Measurements from ENCODE around the gene ARFGEF2.
"Not testable (repeated sequence)": the region's sequence is repeated elsewhere in the genome, so short reads cannot be mapped to it uniquely, and the experiment has no call there.

- not testable (repeated sequence) for TF ChIP-seq CTCF, POLR2A (IDR thresholded peaks at IDR 0.05)
Measured at GRCh38 chr20:49082295-49082694, 160.8 kb downstream of the ARFGEF2 start.
